K562 (cell line): ENCODE measurements around the gene DLGAP3. TPM values are rescaled to one million over a fixed set of nuclear protein-coding genes. Genes with fewer than 3 reads are reported as not detected.

Experiments used
- AFF4 ChIP-seq: sonication (generic); formaldehyde crosslinking; IDR thresholded peaks from 2 replicates; pipeline ENCODE4 v1.8.0; 2023; ENCODE audit warnings: mild to moderate bottlenecking, missing genetic modification reagents
- BACH1 ChIP-seq: fragments of 200-800 bp; sonication (Bioruptor generic); IDR thresholded peaks from 2 replicates; pipeline ENCODE4 v1.6.1; 2016; ENCODE audit warnings: missing genetic modification characterization, missing compliant biosample characterization
- CBX3 ChIP-seq, 2 experiments: IDR thresholded peaks; 1 replicate in 1 of 2; 2 replicates in 1 of 2; pipeline ENCODE4 v1.6.1; 2012; ENCODE audit warnings: inconsistent platforms in 2 of 2, low read length in 2 of 2, borderline replicate concordance in 1 of 2, control low read depth in 1 of 2
- CGGBP1 ChIP-seq: fragments of 250-450 bp; sonication (Bioruptor Pico); IDR thresholded peaks from 2 replicates; pipeline ENCODE4 v1.9.0; 2021; ENCODE audit warnings: mild to moderate bottlenecking
- CXXC5 ChIP-seq: fragments of 250-450 bp; sonication (Bioruptor Pico); IDR thresholded peaks from 2 replicates; pipeline ENCODE4 v1.8.0; 2022; ENCODE audit warnings: inconsistent platforms, mild to moderate bottlenecking, moderate library complexity
- GABPB1 ChIP-seq: sonication (generic); formaldehyde crosslinking; IDR thresholded peaks from 2 replicates; pipeline ENCODE4 v1.8.0; 2022; ENCODE audit warnings: mild to moderate bottlenecking, missing genetic modification reagents
- KAT8 ChIP-seq: fragments of 450-650 bp; IDR thresholded peaks from 2 replicates; pipeline ENCODE4 v1.6.1; 2016; ENCODE audit warnings: low read depth, mild to moderate bottlenecking
- MLLT1 ChIP-seq, 2 experiments: fragments of 450-650 bp; IDR thresholded peaks; 2 replicates each; pipeline ENCODE4 v1.6.1; 2016
- NEUROD1 ChIP-seq: fragments of 150-350 bp; IDR thresholded peaks from 2 replicates; pipeline ENCODE4 v1.6.1; 2014; ENCODE audit warnings: borderline replicate concordance, low read length, low read depth; ENCODE audit not compliant: partially characterized antibody
- POLR2B ChIP-seq: fragments of 450-650 bp; IDR thresholded peaks from 2 replicates; pipeline ENCODE4 v1.6.1; 2018; ENCODE audit warnings: low read depth; ENCODE audit not compliant: partially characterized antibody
- PTBP1 ChIP-seq: fragments of 200-400 bp; formaldehyde crosslinking; IDR thresholded peaks from 2 replicates; pipeline ENCODE4 v1.6.1; 2017; ENCODE audit warnings: low read depth, low read length
- RBM39 ChIP-seq: fragments of 200-400 bp; formaldehyde crosslinking; optimal IDR thresholded peaks from 2 replicates; pipeline ENCODE3; 2018; ENCODE audit warnings: low read depth, low read length
- RHOXF2B ChIP-seq: fragments of 250-450 bp; sonication (Bioruptor Pico); conservative IDR thresholded peaks from 2 replicates; pipeline ENCODE4 v1.5.1; 2021
- SIN3A ChIP-seq, 2 experiments: fragments of 150-350 bp in 1 of 2; IDR thresholded peaks; 2 replicates each; pipeline ENCODE4 v1.6.1; 2011 to 2016; ENCODE audit warnings: borderline replicate concordance in 2 of 2, low read depth in 2 of 2, low read length in 2 of 2, mild to moderate bottlenecking in 2 of 2, moderate library complexity in 2 of 2; ENCODE audit not compliant: control insufficient read depth in 1 of 2
- STAG1 ChIP-seq: sonication (generic); formaldehyde crosslinking; IDR thresholded peaks from 2 replicates; pipeline ENCODE4 v1.5.0; 2020; ENCODE audit warnings: missing genetic modification reagents, borderline replicate concordance
- STAT5B ChIP-seq: fragments of 250-450 bp; sonication (Bioruptor Pico); IDR thresholded peaks from 2 replicates; pipeline ENCODE4 v1.8.0; 2021; ENCODE audit warnings: mild to moderate bottlenecking, inconsistent platforms
- TCF7L2 ChIP-seq: fragments of 150-350 bp; IDR thresholded peaks from 2 replicates; pipeline ENCODE4 v1.6.1; 2016; ENCODE audit warnings: low read depth, mild to moderate bottlenecking, low read length, moderate library complexity
- ZFP91 ChIP-seq: sonication (generic); formaldehyde crosslinking; IDR thresholded peaks from 2 replicates; pipeline ENCODE4 v1.8.0; 2022; ENCODE audit warnings: mild to moderate bottlenecking, missing genetic modification reagents
- ZNF146 ChIP-seq: IDR thresholded peaks from one replicate; pipeline ENCODE4 v1.6.1; 2018; ENCODE audit warnings: missing compliant biosample characterization; ENCODE audit not compliant: unreplicated experiment
- ZNF197 ChIP-seq: fragments of 200-800 bp; sonication (Bioruptor generic); IDR thresholded peaks from 2 replicates; pipeline ENCODE4 v1.6.1; 2016; ENCODE audit warnings: low read depth, missing genetic modification characterization, missing compliant biosample characterization
- ZNF584 ChIP-seq: fragments of 200-800 bp; sonication (Bioruptor generic); IDR thresholded peaks from 2 replicates; pipeline ENCODE4 v1.6.1; 2016; ENCODE audit warnings: low read depth, mild to moderate bottlenecking, missing genetic modification characterization, missing compliant biosample characterization
- polyA plus RNA-seq, 8 experiments: library from polyadenylated mRNA; depleted of rRNA in 4 of 8; stranded (reverse) in 5 of 8; unstranded in 3 of 8; fragments of >200 nt; fragmentation: Nextera tagmentation in 2 of 8; fragmentation: Illumina TruSeq in 1 of 8; extraction: Ambion mirVana in 2 of 8; extraction: Trizol in 1 of 8; gene quantifications; 2 replicates each; pipeline versions ENCODE4 v1.2.1 to v1.2.3, GENCODE V29; 2011 to 2014; ENCODE audit warnings: inconsistent platforms in 1 of 8, missing spikeins in 1 of 8
- total RNA-seq, 7 experiments: library from RNA; depleted of rRNA in 6 of 7; stranded (reverse); fragments of >200 nt in 6 of 7; fragmentation: Illumina TruSeq in 2 of 7; extraction: Trizol in 2 of 7; gene quantifications; 2 replicates each; pipeline versions ENCODE4 v1.2.1 to v1.2.3, GENCODE V29; 2011 to 2021; ENCODE audit warnings: low replicate concordance in 1 of 7

The DLGAP3 gene
- total and polyA plus RNA-seq, 9 of the 15 experiments (the other 6 are each of a cell fraction or from before 2014, with no cell fraction given), result 0.01 to 0.16 (median 0.07) TPM; not detected in 6

- TF ChIP-seq ZNF584 (CRISPR knock-in tag), result peak; percentile 96
- TF ChIP-seq STAT5B (CRISPR knock-in tag), result no peak
- TF ChIP-seq SIN3A (IDR thresholded peaks at IDR 0.05; ENCODE audit: borderline replicate concordance in 2 of 2, control insufficient read depth in 1 of 2, low read depth in 2 of 2, low read length in 2 of 2), result peak; percentile 97 to 99
- TF ChIP-seq STAG1 (CRISPR knock-in tag), result peak; percentile 93
- TF ChIP-seq MLLT1 (IDR thresholded peaks at IDR 0.05), result no peak
- no peak for TF ChIP-seq RBM39
- peak; percentile 97 for TF ChIP-seq AFF4 (CRISPR knock-in tag)
- peak; percentile 55 for TF ChIP-seq ZNF146 (CRISPR knock-in tag)
- no peak for TF ChIP-seq ZFP91
- TF ChIP-seq GABPB1 (CRISPR knock-in tag), result peak; percentile 87
- no peak for TF ChIP-seq NEUROD1
- TF ChIP-seq POLR2B, result no peak
- TF ChIP-seq CBX3 (IDR thresholded peaks at IDR 0.05; ENCODE audit: borderline replicate concordance in 1 of 2, low read length in 2 of 2), result peak in 1 of 2 experiments; percentile 82; a peak in 2 of 3 replicates
- TF ChIP-seq CXXC5 (CRISPR knock-in tag), result peak; percentile 88
- no peak for TF ChIP-seq KAT8
- no peak for TF ChIP-seq CGGBP1
- TF ChIP-seq BACH1 (tag), result peak; percentile 74
- no peak for TF ChIP-seq TCF7L2
- TF ChIP-seq ZNF197 (CRISPR knock-in tag), result peak; percentile 98
- TF ChIP-seq PTBP1, result no peak
- no peak for TF ChIP-seq RHOXF2B (CRISPR knock-in tag)
These were observed 4.5 kb downstream of the DLGAP3 start (continued) for GRCh38 chr1:34924759-34925555.
